Aorta (tissue), 5 donors: ENCODE data around the gene RRN3. TPM values are rescaled to one million over a fixed set of nuclear protein-coding genes. Genes with fewer than 3 reads are reported as not detected.
"Not testable (repeated sequence)": the region's sequence is repeated elsewhere in the genome, so short reads cannot be mapped to it uniquely, and the experiment has no call there.

ENCODE experiments used
- ATAC-seq: fragments of 200-7000 bp; cut with Tn5 transposase; one replicate; pipeline ENCODE4 v1.9.1; 2022; ENCODE audit warnings: moderate library complexity; ENCODE audit not compliant: low FRiP score
- DNase-seq, 2 donors: peaks; one replicate each; pipeline ENCODE4 v3.0.0-alpha.2; 2020
- H3K27ac ChIP-seq, 2 donors: one replicate each; pipeline ENCODE4 v1.5.1; 2013; ENCODE audit warnings: low read length in 2 of 2, mild to moderate bottlenecking in 2 of 2, moderate library complexity in 2 of 2, control low read depth in 1 of 2, inconsistent platforms in 1 of 2, low read depth in 1 of 2
- H3K27me3 ChIP-seq, 2 donors: one replicate each; pipeline ENCODE4 v1.6.1; 2013; ENCODE audit warnings: control low read depth in 1 of 2, low read length in 1 of 2, mild to moderate bottlenecking in 1 of 2, moderate library complexity in 1 of 2; ENCODE audit not compliant: insufficient read depth in 2 of 2, control insufficient read depth in 1 of 2
- H3K36me3 ChIP-seq, 2 donors: one replicate each; pipeline ENCODE4 v1.6.1; 2013; ENCODE audit warnings: control low read depth in 1 of 2, low read length in 1 of 2, mild to moderate bottlenecking in 1 of 2; ENCODE audit not compliant: insufficient read depth in 2 of 2, control insufficient read depth in 1 of 2
- H3K4me1 ChIP-seq, 2 donors: one replicate each; pipeline ENCODE4 v1.6.1; 2013; ENCODE audit warnings: low read length in 2 of 2, control low read depth in 1 of 2, mild to moderate bottlenecking in 1 of 2, moderate library complexity in 1 of 2; ENCODE audit not compliant: insufficient read depth in 2 of 2, control insufficient read depth in 1 of 2
- H3K4me3 ChIP-seq, 2 donors: one replicate each; pipeline ENCODE4 v1.5.1; 2013; ENCODE audit warnings: low read length in 2 of 2, control low read depth in 1 of 2, mild to moderate bottlenecking in 1 of 2
- H3K9me3 ChIP-seq: one replicate; pipeline ENCODE4 v1.6.1; 2013; ENCODE audit warnings: mild to moderate bottlenecking, low read length; ENCODE audit not compliant: control insufficient read depth
- WGBS, 2 donors: extraction: QIAGEN DNeasy Blood & Tissue Kit; methylation state at CpG; one replicate each; pipeline ENCODE4 v1.1.7; 2013; 5-methylcytosine and 5-hydroxymethylcytosine counted together
- intact Hi-C, 2 donors: fragments of 100-400 bp; cut with DNase I; formaldehyde crosslinking; loops; one replicate each; pipeline versions ENCODE4 v1.14.2 to v1.15.0; 2022
- polyA plus RNA-seq, 2 donors: library from polyadenylated mRNA; stranded (reverse); fragments of 200-250 nt; gene quantifications; one replicate each; pipeline ENCODE4 v1.2.3, GENCODE V29; 2013
- total RNA-seq, 2 donors: library from RNA; stranded (reverse); fragmentation: NEBNext Ultra II Directional; extraction: Animal tissue kit (Norgen Biotek cat#: 25700); gene quantifications; one replicate each; pipeline ENCODE4 v1.2.1, GENCODE V29; 2021
- donor health status: healthy with polysubstance abuse.
- donor health status: Bipolar disorder and iron deficiency.
- donor health status: DM: no; HTN: no; CAD: no.
- donor health status: DM: no; HTN: no; CAD: no.
- donor health status: DM: yes; HTN: yes; CAD: no.

Gene RRN3
- total and polyA plus RNA-seq, 4 donors, result 9.4 to 22.9 (median 15.4) TPM

GRCh38 chr16:15027051-15027450 is 67.0 kb downstream of the RRN3 start:
- H3K4me1 ChIP-seq, H3K4me3 ChIP-seq, H3K27me3 ChIP-seq, ATAC-seq, intact Hi-C loops, H3K9me3 ChIP-seq, H3K27ac ChIP-seq, DNase-seq, H3K36me3 ChIP-seq: not testable (repeated sequence)
- WGBS, 2 donors, result 73 to 76% methylated on average over 7 of the region's 8 CpGs

GRCh38 chr16:15025234-15025951 is 68.7 kb downstream of the RRN3 start:
- H3K36me3 ChIP-seq, intact Hi-C loops, DNase-seq, H3K4me1 ChIP-seq, H3K4me3 ChIP-seq, H3K27ac ChIP-seq, H3K9me3 ChIP-seq, H3K27me3 ChIP-seq: not testable (repeated sequence)
- 69 to 77% methylated on average over 14 of the region's 14 CpGs for WGBS, 2 donors
- peak; percentile 66 for ATAC-seq

GRCh38 chr16:15024858-15025199 is 69.2 kb downstream of the RRN3 start:
- DNase-seq, H3K9me3 ChIP-seq, H3K4me3 ChIP-seq, H3K27me3 ChIP-seq, H3K36me3 ChIP-seq, H3K4me1 ChIP-seq, H3K27ac ChIP-seq, ATAC-seq, intact Hi-C loops: not testable (repeated sequence)
- 59 to 61% methylated on average over 1 of the region's 1 CpG for WGBS, 2 donors

GRCh38 chr16:15023381-15024077 is 70.5 kb downstream of the RRN3 start:
- H3K4me1 ChIP-seq, ATAC-seq, H3K4me3 ChIP-seq, intact Hi-C loops, H3K9me3 ChIP-seq, H3K36me3 ChIP-seq, H3K27me3 ChIP-seq, H3K27ac ChIP-seq: not testable (repeated sequence)
- 84 to 86% methylated on average over 13 of the region's 13 CpGs for WGBS, 2 donors
- peak in 1 of 2 donors; percentile 43 for DNase-seq

GRCh38 chr16:15022194-15022593 is 71.9 kb downstream of the RRN3 start:
- H3K27me3 ChIP-seq, H3K4me1 ChIP-seq, H3K27ac ChIP-seq, DNase-seq, intact Hi-C loops, H3K4me3 ChIP-seq, H3K9me3 ChIP-seq, ATAC-seq: not testable (repeated sequence)
- 24 to 39% methylated on average over 4 of the region's 4 CpGs for WGBS, 2 donors
- H3K36me3 ChIP-seq, result peaks cover 4 to 11% of the 10 kb centered on the region in 2 donors

GRCh38 chr16:15021429-15021828 is 72.6 kb downstream of the RRN3 start:
- 57 to 64% methylated on average over 7 of the region's 7 CpGs for WGBS, 2 donors
- H3K27ac ChIP-seq, intact Hi-C loops, H3K4me1 ChIP-seq, H3K9me3 ChIP-seq, ATAC-seq, DNase-seq, H3K27me3 ChIP-seq, H3K4me3 ChIP-seq: not testable (repeated sequence)
- H3K36me3 ChIP-seq, result peaks cover 4 to 12% of the 10 kb centered on the region in 2 donors

GRCh38 chr16:15016951-15017580 is 77.0 kb downstream of the RRN3 start:
- H3K27ac ChIP-seq, H3K4me3 ChIP-seq, H3K36me3 ChIP-seq, H3K4me1 ChIP-seq, H3K9me3 ChIP-seq, H3K27me3 ChIP-seq, intact Hi-C loops: not testable (repeated sequence)
- peak; percentile 70 for ATAC-seq
- 2 to 5% methylated on average over 4 of the region's 4 CpGs for WGBS, 2 donors
- DNase-seq, result peak in 1 of 2 donors; percentile 60

- H3K4me3 ChIP-seq, H3K4me1 ChIP-seq, intact Hi-C loops, H3K9me3 ChIP-seq, H3K36me3 ChIP-seq, DNase-seq, ATAC-seq, H3K27me3 ChIP-seq: not testable (repeated sequence)
- peak overlapping the region in 1 of 2 donors; percentile 26 for H3K27ac ChIP-seq
- WGBS, 2 donors, result 72 to 83% methylated on average over 4 of the region's 4 CpGs
Measured at GRCh38 chr16:15016354-15016753, 77.7 kb downstream of the RRN3 start.
